ENCODE results near the gene NXNL1. TPM values are rescaled to one million over a fixed set of nuclear protein-coding genes. Genes with fewer than 3 reads are reported as not detected.

The NXNL1 gene
- total and polyA plus RNA-seq, 9 of the 15 experiments (the other 6 are each of a cell fraction or from before 2014, with no cell fraction given): not detected

DNA sequence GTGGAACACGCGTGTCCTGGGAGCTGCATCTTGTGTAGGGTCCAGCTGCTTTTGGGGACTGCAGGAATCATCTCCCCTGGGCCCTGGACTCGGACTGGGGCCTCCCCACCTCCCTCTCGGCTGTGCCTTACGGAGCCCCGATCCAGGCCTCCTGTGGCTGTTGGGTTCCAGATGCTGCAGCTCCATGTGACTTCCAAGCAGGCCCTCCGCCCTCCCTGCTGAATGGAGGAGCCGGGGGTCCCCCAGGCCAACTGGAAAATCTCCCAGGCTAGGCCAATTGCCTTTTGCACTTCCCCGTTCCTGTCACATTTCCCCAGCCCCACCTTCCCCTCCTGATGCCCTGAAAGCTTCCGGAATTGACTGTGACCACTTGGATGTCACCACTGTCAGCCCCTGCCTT lies 44.5 kb upstream of the NXNL1 start (continued):
- TF ChIP-seq, protein P1, sequence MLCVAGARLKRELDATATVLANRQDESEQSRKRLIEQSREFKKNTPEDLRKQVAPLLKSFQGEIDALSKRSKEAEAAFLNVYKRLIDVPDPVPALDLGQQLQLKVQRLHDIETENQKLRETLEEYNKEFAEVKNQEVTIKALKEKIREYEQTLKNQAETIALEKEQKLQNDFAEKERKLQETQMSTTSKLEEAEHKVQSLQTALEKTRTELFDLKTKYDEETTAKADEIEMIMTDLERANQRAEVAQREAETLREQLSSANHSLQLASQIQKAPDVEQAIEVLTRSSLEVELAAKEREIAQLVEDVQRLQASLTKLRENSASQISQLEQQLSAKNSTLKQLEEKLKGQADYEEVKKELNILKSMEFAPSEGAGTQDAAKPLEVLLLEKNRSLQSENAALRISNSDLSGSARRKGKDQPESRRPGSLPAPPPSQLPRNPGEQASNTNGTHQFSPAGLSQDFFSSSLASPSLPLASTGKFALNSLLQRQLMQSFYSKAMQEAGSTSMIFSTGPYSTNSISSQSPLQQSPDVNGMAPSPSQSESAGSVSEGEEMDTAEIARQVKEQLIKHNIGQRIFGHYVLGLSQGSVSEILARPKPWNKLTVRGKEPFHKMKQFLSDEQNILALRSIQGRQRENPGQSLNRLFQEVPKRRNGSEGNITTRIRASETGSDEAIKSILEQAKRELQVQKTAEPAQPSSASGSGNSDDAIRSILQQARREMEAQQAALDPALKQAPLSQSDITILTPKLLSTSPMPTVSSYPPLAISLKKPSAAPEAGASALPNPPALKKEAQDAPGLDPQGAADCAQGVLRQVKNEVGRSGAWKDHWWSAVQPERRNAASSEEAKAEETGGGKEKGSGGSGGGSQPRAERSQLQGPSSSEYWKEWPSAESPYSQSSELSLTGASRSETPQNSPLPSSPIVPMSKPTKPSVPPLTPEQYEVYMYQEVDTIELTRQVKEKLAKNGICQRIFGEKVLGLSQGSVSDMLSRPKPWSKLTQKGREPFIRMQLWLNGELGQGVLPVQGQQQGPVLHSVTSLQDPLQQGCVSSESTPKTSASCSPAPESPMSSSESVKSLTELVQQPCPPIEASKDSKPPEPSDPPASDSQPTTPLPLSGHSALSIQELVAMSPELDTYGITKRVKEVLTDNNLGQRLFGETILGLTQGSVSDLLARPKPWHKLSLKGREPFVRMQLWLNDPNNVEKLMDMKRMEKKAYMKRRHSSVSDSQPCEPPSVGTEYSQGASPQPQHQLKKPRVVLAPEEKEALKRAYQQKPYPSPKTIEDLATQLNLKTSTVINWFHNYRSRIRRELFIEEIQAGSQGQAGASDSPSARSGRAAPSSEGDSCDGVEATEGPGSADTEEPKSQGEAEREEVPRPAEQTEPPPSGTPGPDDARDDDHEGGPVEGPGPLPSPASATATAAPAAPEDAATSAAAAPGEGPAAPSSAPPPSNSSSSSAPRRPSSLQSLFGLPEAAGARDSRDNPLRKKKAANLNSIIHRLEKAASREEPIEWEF (CRISPR knock-in tag; IDR thresholded peaks at IDR 0.05): no peak
- no peak for TF ChIP-seq DACH1 (IDR thresholded peaks at IDR 0.05; ENCODE audit: partially characterized antibody)

DNA sequence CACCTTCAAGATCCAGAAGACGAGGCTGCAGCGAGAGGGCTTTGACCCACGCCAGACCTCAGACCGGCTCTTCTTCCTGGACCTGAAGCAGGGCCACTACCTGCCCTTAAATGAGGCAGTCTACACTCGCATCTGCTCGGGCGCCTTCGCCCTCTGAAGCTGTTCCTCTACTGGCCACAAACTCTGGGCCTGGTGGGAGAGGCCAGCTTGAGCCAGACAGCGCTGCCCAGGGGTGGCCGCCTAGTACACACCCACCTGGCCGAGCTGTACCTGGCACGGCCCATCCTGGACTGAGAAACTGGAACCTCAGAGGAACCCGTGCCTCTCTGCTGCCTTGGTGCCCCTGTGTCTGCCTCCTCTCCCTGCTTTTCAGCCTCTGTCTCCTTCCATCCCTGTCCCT lies 43.7 kb upstream of the NXNL1 start:
- FAIRE-seq: no peak
- POLR2A ChIA-PET: no interaction called here

More for the DNA sequence above, 43.7 kb upstream of the NXNL1 start:
- intact Hi-C loops (cut with micrococcal nuclease): no loop called here
- no peaks in the 10 kb centered on the region for H4K20me1 ChIP-seq (replicated peaks; ENCODE audit: control insufficient read depth, insufficient read depth, low read length)
- peak overlapping the region in 1 of 2 experiments; percentile 60; a peak in 2 of 4 replicates for H3K9ac ChIP-seq (ENCODE audit: insufficient read depth in 1 of 2, low read depth in 2 of 2, low read length in 2 of 2)
- in situ Hi-C loops (cut with MboI): no loop called here
- no peak overlapping the region for H3K4me3 ChIP-seq
- H3K4me2 ChIP-seq (ENCODE audit: insufficient read depth, low read length): no peak overlapping the region
- no peaks in the 10 kb centered on the region for H3K9me3 ChIP-seq (replicated peaks; ENCODE audit: control insufficient read depth, insufficient read depth, low read depth, low read length)
- no peak overlapping the region for H3K27ac ChIP-seq (ENCODE audit: extremely low read depth, low read depth, low read length)
- H3K36me3 ChIP-seq (ENCODE audit: control insufficient read depth, insufficient read depth, low read length): peaks cover 8% of the 10 kb centered on the region; the same call in 2 of the 3 replicates
- no TSS peak for BruUV-seq (replicated peaks)
- 80% methylated on average over 10 of the region's 13 CpGs for WGBS (ENCODE audit: insufficient coverage, low coverage, missing lambda C conversion rate)
- H3K27me3 ChIP-seq (ENCODE audit: control insufficient read depth in 2 of 2, insufficient read depth in 2 of 2, low read length in 2 of 2): no peaks in the 10 kb centered on the region
- no peak overlapping the region for H2AFZ ChIP-seq (ENCODE audit: low read depth, low read length)
- H3K4me1 ChIP-seq (replicated peaks in 1 of 2; ENCODE audit: control insufficient read depth in 2 of 2, insufficient read depth in 2 of 2, low read length in 2 of 2): peaks cover 16 to 33% of the 10 kb centered on the region in 2 experiments
- TF ChIP-seq FOXP1 (CRISPR knock-in tag; IDR thresholded peaks at IDR 0.05): no peak
- no peak for TF ChIP-seq C11orf30 (IDR thresholded peaks at IDR 0.05; ENCODE audit: low read depth)
- no peak for TF ChIP-seq ZNF584 (CRISPR knock-in tag; IDR thresholded peaks at IDR 0.05; ENCODE audit: low read depth)
- TF ChIP-seq EWSR1 (IDR thresholded peaks at IDR 0.05; ENCODE audit: borderline replicate concordance, low read depth, partially characterized antibody): no peak
- TF ChIP-seq POLR2G (IDR thresholded peaks at IDR 0.05; ENCODE audit: low read depth, low read length): 0 out of 2 replicates have a peak, but pooled peaks have one; percentile 24
- H3K9me1 ChIP-seq (ENCODE audit: control insufficient read depth, insufficient read depth, low read length): no peaks in the 10 kb centered on the region
- CTCF ChIA-PET (ENCODE audit: low intra/inter-chr PET ratio): no interaction called here
- ATAC-seq (no peak), DNase-seq (ENCODE audit: extremely low read depth in 1 of 4, low spot score in 3 of 4) (no peak)
- peaks cover 16% of the 10 kb centered on the region; the same call in 2 of the 3 replicates for H3K79me2 ChIP-seq (ENCODE audit: control insufficient read depth, insufficient read depth, low read length)
